ENCODE measurements around the gene CPEB4.

The CPEB4 gene

GRCh38 chr5:173950829-173951228, 62.7 kb downstream of the CPEB4 start:
- DNase-seq (ENCODE audit: low read depth): no peak

DNA sequence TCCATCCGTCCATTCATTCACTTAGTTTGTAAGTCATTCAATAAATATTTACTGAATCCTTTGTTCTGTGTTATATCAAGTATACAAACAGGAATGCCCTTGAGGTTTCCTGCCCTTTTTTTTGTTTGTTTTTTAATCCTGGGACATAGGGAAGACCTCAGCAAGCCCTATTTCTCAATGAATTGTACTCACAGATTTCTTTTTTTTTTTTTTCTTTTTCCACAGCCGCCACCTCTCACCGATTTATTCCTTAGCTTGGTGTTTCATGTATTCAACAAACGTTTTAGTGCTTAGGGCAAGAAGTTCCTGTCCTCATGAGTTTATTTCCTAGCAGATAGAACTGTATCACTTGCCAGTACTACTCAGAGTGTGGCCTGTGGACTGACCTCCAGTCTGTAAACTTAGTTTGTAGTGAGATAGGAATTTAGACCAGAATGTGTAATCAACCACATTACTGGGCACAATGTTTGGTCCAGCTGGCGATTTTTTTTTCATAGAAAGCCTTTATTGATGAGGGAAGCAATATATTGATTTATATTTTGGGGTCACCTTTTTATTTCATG, 65.5 kb downstream of the CPEB4 start:
- peak; percentile 75 for DNase-seq (ENCODE audit: low read depth)

GRCh38 chr5:173954671-173955521, 66.7 kb downstream of the CPEB4 start:
- DNase-seq (ENCODE audit: low read depth): peak; percentile 89

- no peak for DNase-seq (ENCODE audit: low read depth)
These were observed 72.8 kb downstream of the CPEB4 start for GRCh38 chr5:173960986-173961385.

GRCh38 chr5:173961418-173961817, 73.3 kb downstream of the CPEB4 start:
- DNase-seq (ENCODE audit: low read depth): no peak

GRCh38 chr5:173962436-173962972, 74.4 kb downstream of the CPEB4 start:
- DNase-seq (ENCODE audit: low read depth): no peak

- peak; percentile 85 for DNase-seq (ENCODE audit: low read depth)
These were observed 75.2 kb downstream of the CPEB4 start for GRCh38 chr5:173963182-173963838.

- peak; percentile 57 for DNase-seq (ENCODE audit: low read depth)
These were observed 75.8 kb downstream of the CPEB4 start for GRCh38 chr5:173963867-173964441.

DNA sequence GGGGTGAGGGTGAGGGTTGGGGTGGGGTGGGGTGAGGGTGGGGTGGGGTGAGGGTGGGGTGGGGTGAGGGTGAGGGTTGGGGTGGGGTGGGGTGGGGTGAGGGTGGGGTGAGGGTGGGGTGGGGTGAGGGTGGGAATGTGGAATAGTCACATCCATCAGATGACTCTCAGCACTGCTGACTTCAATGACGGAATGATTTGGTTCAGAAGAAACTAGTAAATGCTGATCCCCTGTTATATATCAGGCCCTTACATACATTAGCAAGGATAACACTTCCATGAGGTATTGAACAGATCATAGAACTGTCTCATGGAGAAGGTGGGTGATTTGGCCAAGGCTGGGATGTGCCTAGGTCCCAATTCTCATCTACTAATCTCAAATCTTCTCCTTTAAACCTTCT, 76.4 kb downstream of the CPEB4 start:
- no peak for DNase-seq (ENCODE audit: low read depth)

DNA sequence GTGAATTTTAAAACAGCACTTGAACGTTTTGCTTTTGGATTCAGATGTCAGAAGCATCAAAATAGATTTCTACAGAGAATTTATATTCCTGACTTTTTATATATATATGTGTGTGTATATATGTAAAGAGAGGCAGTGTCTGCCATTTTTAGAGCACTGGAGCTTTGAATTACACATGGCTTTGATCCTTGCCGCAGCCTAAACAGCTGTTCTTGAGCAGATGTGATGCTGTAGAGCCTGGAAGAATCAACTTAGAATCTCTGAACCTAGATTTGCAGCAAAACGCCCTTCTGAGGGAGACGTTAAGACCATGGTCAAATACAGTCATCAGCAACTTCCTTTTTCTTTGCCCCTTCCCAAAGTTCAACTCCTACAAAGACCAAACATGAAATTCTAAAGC, 79.1 kb downstream of the CPEB4 start:
- DNase-seq (ENCODE audit: low read depth): no peak

DNA sequence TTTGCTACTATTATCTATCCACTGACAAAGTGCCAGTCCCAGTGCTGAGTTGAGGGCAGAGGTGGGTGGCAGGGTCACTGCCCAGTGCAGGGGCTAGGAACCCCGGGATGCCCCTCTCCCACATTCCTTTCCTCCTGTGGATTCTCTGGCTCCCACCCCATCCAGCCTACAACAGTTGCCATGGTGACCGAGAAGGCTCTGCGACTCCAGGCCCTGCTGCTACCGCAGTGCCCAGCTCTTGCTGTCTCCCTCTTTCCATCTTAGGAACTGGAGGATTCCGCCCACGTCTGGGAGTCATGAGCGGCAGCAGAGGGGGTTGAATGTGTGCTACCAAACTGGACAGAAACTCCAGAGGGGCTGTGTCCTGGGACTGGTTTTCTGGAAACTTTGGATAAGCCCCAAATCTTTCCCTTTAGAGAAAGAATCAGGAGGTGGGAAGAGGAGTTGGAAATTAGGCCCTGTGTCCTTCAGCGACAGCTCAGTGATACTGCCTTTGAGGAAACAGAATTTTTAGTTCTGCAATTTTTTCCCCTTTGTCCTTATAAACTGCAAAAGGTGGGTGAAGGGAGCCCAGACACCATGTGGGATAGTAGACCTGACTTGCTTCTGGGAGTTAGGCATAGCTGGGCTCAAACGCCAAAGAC, 80.1 kb downstream of the CPEB4 start:
- DNase-seq (ENCODE audit: low read depth): no peak

DNA sequence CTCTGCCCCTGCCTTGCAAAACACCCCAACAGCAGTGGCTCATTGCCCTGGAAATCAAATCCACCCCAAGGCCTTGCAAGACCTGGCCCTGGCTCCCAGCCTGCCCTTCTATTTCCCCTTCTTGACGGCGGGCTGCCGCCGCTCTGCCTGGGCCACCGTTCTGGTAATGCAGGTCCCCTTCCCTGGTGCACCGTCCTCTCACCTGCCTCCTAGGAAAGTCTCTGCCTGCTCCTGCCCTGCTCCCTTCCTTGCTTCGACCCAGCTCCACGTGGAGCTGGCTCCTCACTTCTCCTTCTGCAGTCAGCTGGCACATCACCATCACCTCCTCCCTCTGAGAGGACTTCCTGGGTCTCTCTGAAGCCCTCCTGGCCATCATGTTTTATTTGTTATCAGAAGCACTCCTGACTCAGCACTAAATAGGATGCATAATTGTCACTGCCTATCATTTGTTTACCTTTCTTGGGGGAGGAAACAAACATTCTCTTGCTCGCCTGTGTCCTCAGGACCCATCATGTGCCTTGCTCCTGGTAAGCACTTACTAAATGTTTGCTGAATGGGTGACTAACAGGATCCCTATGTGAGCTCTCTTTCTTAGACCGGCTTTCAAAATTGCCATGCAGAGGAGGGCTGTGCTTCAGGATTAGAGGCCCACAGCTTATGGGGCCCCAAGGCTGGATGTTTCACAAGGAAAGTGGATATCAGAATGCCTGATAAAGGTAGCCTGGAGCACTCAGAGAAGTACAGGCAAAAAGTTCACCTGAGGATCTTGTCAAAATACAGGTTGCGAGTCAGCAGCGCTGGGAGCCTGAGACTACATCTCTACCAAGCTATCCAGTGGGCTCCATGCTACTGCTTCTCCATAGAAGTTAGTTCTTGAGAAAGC, 81.3 kb downstream of the CPEB4 start:
- DNase-seq (ENCODE audit: low read depth): peak; percentile 72

- no peak for DNase-seq (ENCODE audit: low read depth)
These were observed 82.9 kb downstream of the CPEB4 start for GRCh38 chr5:173970878-173971650.

DNA sequence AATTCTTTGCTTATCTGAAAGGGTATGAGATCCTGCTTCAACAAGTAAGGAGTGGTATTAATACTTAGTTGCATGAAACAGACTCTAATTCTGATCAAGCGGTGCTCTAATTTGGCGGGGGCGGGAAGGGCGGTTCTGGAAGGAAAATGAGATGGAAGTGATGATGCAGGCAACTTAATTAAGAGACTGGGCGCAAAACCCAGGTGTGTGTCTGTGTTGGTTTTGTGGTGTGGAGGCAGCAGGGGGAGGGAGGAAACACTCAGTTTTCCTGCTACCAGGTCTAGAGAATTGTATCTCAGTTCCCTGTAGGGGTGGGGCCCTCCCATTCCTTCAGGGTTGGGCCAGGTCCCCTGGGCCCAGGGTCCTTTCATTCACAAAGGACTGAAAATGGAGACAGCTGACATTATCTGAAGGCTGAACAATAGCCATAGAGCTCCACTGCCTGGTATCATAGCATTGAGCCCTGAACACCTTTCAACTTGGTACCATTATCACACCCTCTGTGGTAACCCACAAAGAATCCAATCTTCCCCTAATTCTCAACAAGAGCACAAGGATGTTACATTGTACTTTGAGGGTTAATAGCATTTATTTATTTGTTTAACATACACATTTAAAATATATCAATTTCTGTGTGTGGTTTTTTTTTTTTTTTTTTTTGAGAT, 83.7 kb downstream of the CPEB4 start:
- no peak for DNase-seq (ENCODE audit: low read depth)

- no peak for DNase-seq (ENCODE audit: low read depth)
These were observed 84.4 kb downstream of the CPEB4 start for GRCh38 chr5:173972607-173972924.

GRCh38 chr5:173972925-173973615, 84.9 kb downstream of the CPEB4 start:
- DNase-seq (ENCODE audit: low read depth): peak; percentile 84

GRCh38 chr5:173973616-173973969, 85.4 kb downstream of the CPEB4 start:
- no peak for DNase-seq (ENCODE audit: low read depth)

DNA sequence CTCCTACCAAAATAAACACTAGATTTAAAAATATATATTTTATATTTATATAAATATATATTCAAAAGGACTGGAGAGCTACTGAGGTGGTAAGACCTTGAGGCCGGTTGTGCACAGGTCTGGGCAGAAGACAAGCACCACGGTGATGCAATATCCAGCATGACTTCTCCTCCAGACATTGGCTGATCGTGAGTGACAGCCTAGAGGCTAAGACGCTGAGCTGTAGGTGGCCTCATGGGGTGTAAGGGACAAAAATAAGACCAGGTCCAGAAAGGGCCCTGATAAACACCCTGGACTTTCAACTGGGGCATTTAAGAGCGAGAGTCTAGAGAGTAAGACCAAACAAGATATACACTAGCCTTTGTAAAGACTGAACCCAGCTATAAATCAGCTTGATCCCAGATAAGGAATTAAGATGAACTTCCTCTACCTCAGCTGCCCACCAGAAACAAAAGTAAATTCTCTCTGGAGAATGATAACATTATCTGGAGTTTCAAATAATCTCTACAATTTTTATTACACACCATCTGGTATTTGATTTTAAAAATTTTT, 86.6 kb downstream of the CPEB4 start:
- DNase-seq (ENCODE audit: low read depth): no peak

DNA sequence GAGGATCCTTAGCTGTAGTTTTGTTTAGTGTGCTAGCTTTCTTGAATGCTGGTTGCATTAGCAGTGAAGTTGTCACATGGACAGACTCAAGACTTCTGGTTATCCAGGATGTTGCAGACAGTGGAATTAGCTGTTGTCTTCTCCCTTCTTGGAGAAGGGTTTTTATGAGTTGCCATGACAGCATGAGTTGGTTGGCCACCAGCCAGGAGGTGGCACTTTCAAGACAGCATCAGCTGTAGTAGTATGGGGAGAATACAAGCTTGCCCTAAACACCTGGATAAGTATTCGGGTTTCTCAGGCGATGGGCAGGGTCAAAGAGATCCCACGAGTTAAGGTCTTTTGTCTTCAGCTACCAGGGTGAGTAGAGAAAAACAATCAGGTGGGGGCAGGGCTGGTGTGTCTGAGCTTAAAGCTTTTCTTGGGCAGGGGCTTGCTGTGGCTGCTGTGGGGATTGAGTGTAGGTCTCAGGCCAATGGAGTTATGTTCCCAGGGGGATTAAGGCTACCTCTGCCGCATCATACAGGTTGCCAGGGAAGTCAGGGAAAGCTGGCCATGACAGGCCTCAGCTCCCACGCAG, 93.1 kb downstream of the CPEB4 start:
- peak; percentile 36 for DNase-seq (ENCODE audit: low read depth)
